ENCODE data around the gene SEMA3E.
A peak's percentile ranks its signal among the peaks of the same experiment; 100 is the strongest.
"Not testable (repeated sequence)": the region's sequence is repeated elsewhere in the genome, so short reads cannot be mapped to it uniquely, and the experiment has no call there.

Gene SEMA3E

DNA sequence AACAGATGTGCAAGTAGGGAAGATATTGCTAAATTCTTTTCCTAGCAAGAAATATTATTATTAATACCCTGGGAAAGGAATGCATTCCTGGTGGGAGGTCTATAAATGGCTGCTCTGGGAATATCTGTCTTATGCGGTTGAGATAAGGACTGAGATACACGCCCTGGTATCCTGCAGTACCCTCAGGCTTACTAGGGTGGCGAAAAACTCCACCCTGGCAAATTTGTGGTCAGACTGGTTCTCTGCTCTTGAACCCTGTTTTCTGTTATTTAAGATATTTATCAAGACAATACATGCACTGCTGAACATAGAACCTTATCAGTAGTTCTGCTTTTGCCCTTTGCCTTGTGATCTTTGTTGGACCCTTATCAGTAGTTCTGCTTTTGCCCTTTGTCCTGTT is 96.4 kb downstream of the SEMA3E start:
- H4K8ac ChIP-seq (ENCODE audit: low read length); H3K4me2 ChIP-seq (ENCODE audit: low read length, poor library complexity, severe bottlenecking); H3K14ac ChIP-seq (ENCODE audit: low read length in 2 of 2); H3K9me3 ChIP-seq (ENCODE audit: control insufficient read depth, low read length); H3K4me1 ChIP-seq (ENCODE audit: control insufficient read depth, insufficient read depth, low read depth, low read length); H3K18ac ChIP-seq (ENCODE audit: low read depth in 1 of 2, low read length in 2 of 2); H3K27ac ChIP-seq (ENCODE audit: low read length, poor library complexity, severe bottlenecking); H3K9ac ChIP-seq (ENCODE audit: low read length); H2BK12ac ChIP-seq (ENCODE audit: low read length in 2 of 2); H2BK120ac ChIP-seq (ENCODE audit: low read depth, low read length); H2AFZ ChIP-seq (ENCODE audit: low read depth, low read length); H4K91ac ChIP-seq (ENCODE audit: low read length); H3K27me3 ChIP-seq (ENCODE audit: control insufficient read depth in 1 of 2, insufficient read depth in 1 of 2, low read length in 2 of 2); H2AK5ac ChIP-seq (ENCODE audit: low read length, severe bottlenecking); DNase-seq; H3K79me1 ChIP-seq (replicated peaks; ENCODE audit: low read length, poor library complexity, severe bottlenecking); H3K23ac ChIP-seq (ENCODE audit: low read length in 2 of 2); H2BK5ac ChIP-seq (ENCODE audit: low read depth, low read length, poor library complexity, severe bottlenecking); H3K4ac ChIP-seq (ENCODE audit: low read depth in 1 of 2, low read length in 2 of 2); H3K36me3 ChIP-seq (ENCODE audit: control insufficient read depth in 1 of 2, insufficient read depth in 2 of 2, low read depth in 1 of 2, low read length in 2 of 2); H3K4me3 ChIP-seq (ENCODE audit: insufficient read depth in 1 of 2, low read depth in 1 of 2, low read length in 2 of 2); H2BK15ac ChIP-seq (ENCODE audit: low read depth, poor library complexity, severe bottlenecking): not testable (repeated sequence)
- 85% methylated on average over 3 of the region's 3 CpGs for WGBS

DNA sequence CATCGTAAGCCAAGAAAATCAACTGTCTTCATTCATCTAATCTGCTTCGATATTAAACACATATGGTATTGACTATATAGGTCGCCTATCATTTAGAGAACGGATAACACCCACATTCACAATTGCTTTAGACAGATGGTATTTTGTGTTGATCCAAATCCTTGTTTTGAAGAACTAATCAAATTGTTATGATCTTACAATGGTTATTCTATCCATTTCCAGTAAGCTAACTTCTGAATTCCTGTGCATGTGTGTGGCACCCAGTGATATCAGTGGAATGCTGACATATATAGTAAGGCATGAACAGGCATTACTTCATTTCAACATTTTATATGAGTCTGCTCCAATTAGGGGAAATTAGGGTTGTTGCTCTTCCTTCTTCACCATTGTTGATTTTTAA is 98.8 kb downstream of the SEMA3E start:
- Histone ChIP-seq H3K79me1 (replicated peaks; ENCODE audit: low read length, poor library complexity, severe bottlenecking) (no peaks in the 10 kb centered on the region), H3K4me1 (ENCODE audit: control insufficient read depth, insufficient read depth, low read depth, low read length) (no peaks in the 10 kb centered on the region), H3K18ac (ENCODE audit: low read depth in 1 of 2, low read length in 2 of 2) (no peak overlapping the region), H2AK5ac (ENCODE audit: low read length, severe bottlenecking) (no peak overlapping the region), H3K36me3 (ENCODE audit: control insufficient read depth in 1 of 2, insufficient read depth in 2 of 2, low read depth in 1 of 2, low read length in 2 of 2) (no peaks in the 10 kb centered on the region), H3K4me2 (ENCODE audit: low read length, poor library complexity, severe bottlenecking) (no peak overlapping the region), H2BK12ac (ENCODE audit: low read length in 2 of 2) (no peak overlapping the region), H2BK15ac (ENCODE audit: low read depth, poor library complexity, severe bottlenecking) (no peak overlapping the region), H3K9ac (ENCODE audit: low read length) (no peak overlapping the region), H2BK120ac (ENCODE audit: low read depth, low read length) (no peak overlapping the region), H3K4ac (ENCODE audit: low read depth in 1 of 2, low read length in 2 of 2) (no peak overlapping the region), H3K4me3 (ENCODE audit: insufficient read depth in 1 of 2, low read depth in 1 of 2, low read length in 2 of 2) (no peak overlapping the region), H3K14ac (ENCODE audit: low read length in 2 of 2) (no peak overlapping the region), H3K27ac (ENCODE audit: low read length, poor library complexity, severe bottlenecking) (peak overlapping the region; percentile 43), H3K9me3 (ENCODE audit: control insufficient read depth, low read length) (peaks cover 4% of the 10 kb centered on the region), H2AFZ (ENCODE audit: low read depth, low read length) (no peak overlapping the region), H3K23ac (ENCODE audit: low read length in 2 of 2) (no peak overlapping the region), H3K27me3 (ENCODE audit: control insufficient read depth in 1 of 2, insufficient read depth in 1 of 2, low read length in 2 of 2) (no peaks in the 10 kb centered on the region), H4K91ac (ENCODE audit: low read length) (no peak overlapping the region), H2BK5ac (ENCODE audit: low read depth, low read length, poor library complexity, severe bottlenecking) (no peak overlapping the region), H4K8ac (ENCODE audit: low read length) (no peak overlapping the region)
- WGBS, result 100% methylated on average over 1 of the region's 4 CpGs
- peak; percentile 20 for DNase-seq

- Histone ChIP-seq H3K4me2 (ENCODE audit: low read length, poor library complexity, severe bottlenecking) (no peak overlapping the region), H3K18ac (ENCODE audit: low read depth in 1 of 2, low read length in 2 of 2) (no peak overlapping the region), H3K4me1 (ENCODE audit: control insufficient read depth, insufficient read depth, low read depth, low read length) (no peaks in the 10 kb centered on the region), H2AFZ (ENCODE audit: low read depth, low read length) (no peak overlapping the region), H2BK5ac (ENCODE audit: low read depth, low read length, poor library complexity, severe bottlenecking) (peak overlapping the region; percentile 35), H4K8ac (ENCODE audit: low read length) (no peak overlapping the region), H3K14ac (ENCODE audit: low read length in 2 of 2) (no peak overlapping the region), H4K91ac (ENCODE audit: low read length) (no peak overlapping the region), H3K36me3 (ENCODE audit: control insufficient read depth in 1 of 2, insufficient read depth in 2 of 2, low read depth in 1 of 2, low read length in 2 of 2) (no peaks in the 10 kb centered on the region), H2BK120ac (ENCODE audit: low read depth, low read length) (no peak overlapping the region), H3K27me3 (ENCODE audit: control insufficient read depth in 1 of 2, insufficient read depth in 1 of 2, low read length in 2 of 2) (no peaks in the 10 kb centered on the region), H3K79me1 (replicated peaks; ENCODE audit: low read length, poor library complexity, severe bottlenecking) (no peaks in the 10 kb centered on the region), H3K23ac (ENCODE audit: low read length in 2 of 2) (no peak overlapping the region), H3K9ac (ENCODE audit: low read length) (no peak overlapping the region), H2BK15ac (ENCODE audit: low read depth, poor library complexity, severe bottlenecking) (no peak overlapping the region), H3K4ac (ENCODE audit: low read depth in 1 of 2, low read length in 2 of 2) (no peak overlapping the region), H3K9me3 (ENCODE audit: control insufficient read depth, low read length) (peaks cover 2% of the 10 kb centered on the region), H3K4me3 (ENCODE audit: insufficient read depth in 1 of 2, low read depth in 1 of 2, low read length in 2 of 2) (no peak overlapping the region), H2AK5ac (ENCODE audit: low read length, severe bottlenecking) (peak overlapping the region; percentile 18), H3K27ac (ENCODE audit: low read length, poor library complexity, severe bottlenecking) (peak overlapping the region; percentile 96), H2BK12ac (ENCODE audit: low read length in 2 of 2) (no peak overlapping the region)
- WGBS, result no CpG with 5 or more reads among the region's 1 CpG
- DNase-seq, result no peak
These were observed 100.7 kb downstream of the SEMA3E start for GRCh38 chr7:83548250-83548649.

DNA sequence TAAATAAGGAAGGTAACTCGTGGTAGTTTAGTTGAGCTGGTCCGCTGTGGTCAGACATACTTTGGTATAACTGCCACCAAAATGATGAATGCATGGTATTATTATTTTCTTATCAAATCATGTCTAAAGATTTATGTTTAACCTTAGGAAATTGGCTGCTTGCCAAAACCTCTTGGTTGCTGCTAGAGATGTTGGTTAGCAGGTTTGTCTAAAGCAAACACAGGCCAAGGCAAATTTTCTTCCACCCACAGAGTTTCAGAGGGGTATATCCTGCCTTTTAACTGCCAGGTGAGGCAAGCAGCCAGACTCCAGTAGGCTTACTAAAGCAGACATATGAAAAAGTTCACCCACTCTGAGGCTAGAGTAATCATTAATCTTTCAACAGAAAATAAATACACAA is 101.4 kb downstream of the SEMA3E start:
- Histone ChIP-seq H4K91ac (ENCODE audit: low read length) (no peak overlapping the region), H3K23ac (ENCODE audit: low read length in 2 of 2) (no peak overlapping the region), H3K36me3 (ENCODE audit: control insufficient read depth in 1 of 2, insufficient read depth in 2 of 2, low read depth in 1 of 2, low read length in 2 of 2) (no peaks in the 10 kb centered on the region), H3K9ac (ENCODE audit: low read length) (no peak overlapping the region), H3K4me1 (ENCODE audit: control insufficient read depth, insufficient read depth, low read depth, low read length) (no peaks in the 10 kb centered on the region), H3K14ac (ENCODE audit: low read length in 2 of 2) (no peak overlapping the region), H3K27me3 (ENCODE audit: control insufficient read depth in 1 of 2, insufficient read depth in 1 of 2, low read length in 2 of 2) (no peaks in the 10 kb centered on the region), H2BK120ac (ENCODE audit: low read depth, low read length) (no peak overlapping the region), H2BK5ac (ENCODE audit: low read depth, low read length, poor library complexity, severe bottlenecking) (peak overlapping the region; percentile 35), H3K9me3 (ENCODE audit: control insufficient read depth, low read length) (no peaks in the 10 kb centered on the region), H3K4ac (ENCODE audit: low read depth in 1 of 2, low read length in 2 of 2) (no peak overlapping the region), H2BK15ac (ENCODE audit: low read depth, poor library complexity, severe bottlenecking) (no peak overlapping the region), H2AK5ac (ENCODE audit: low read length, severe bottlenecking) (no peak overlapping the region), H3K18ac (ENCODE audit: low read depth in 1 of 2, low read length in 2 of 2) (no peak overlapping the region), H3K27ac (ENCODE audit: low read length, poor library complexity, severe bottlenecking) (peak overlapping the region; percentile 96), H3K4me2 (ENCODE audit: low read length, poor library complexity, severe bottlenecking) (no peak overlapping the region), H2AFZ (ENCODE audit: low read depth, low read length) (no peak overlapping the region), H4K8ac (ENCODE audit: low read length) (peak overlapping the region; percentile 5), H3K4me3 (ENCODE audit: insufficient read depth in 1 of 2, low read depth in 1 of 2, low read length in 2 of 2) (no peak overlapping the region), H2BK12ac (ENCODE audit: low read length in 2 of 2) (no peak overlapping the region), H3K79me1 (replicated peaks; ENCODE audit: low read length, poor library complexity, severe bottlenecking) (no peaks in the 10 kb centered on the region)
- peak; percentile 13 for DNase-seq
- WGBS, result no CpG with 5 or more reads among the region's 2 CpGs

All from mesenchymal stem cell (in vitro differentiated cells and primary cell).